ENCODE data around the gene FST. TPM values are rescaled to one million over a fixed set of nuclear protein-coding genes. Genes with fewer than 3 reads are reported as not detected.

Gene FST
- total and polyA plus RNA-seq, 8 donors = 0.60 to 3.7 (median 0.88) TPM

- peaks cover 0 to 67% of the 10 kb centered on the region in 2 donors for H3K27me3 ChIP-seq
- intact Hi-C loops (cut with DNase I) = loop anchor here in 1 of 2 donors (5.0 kb wide), 1 partner anchor 748 kb away; no protein-coding TSS in a partner anchor
- ATAC-seq (no peak), DNase-seq (no peak)
- peak overlapping the region; percentile 57 to 65 for H3K4me3 ChIP-seq
- no peaks in the 10 kb centered on the region for H3K9me3 ChIP-seq
- TF ChIP-seq CTCF (IDR thresholded peaks at IDR 0.05) = no peak
- H3K4me1 ChIP-seq = peaks cover 3 to 44% of the 10 kb centered on the region in 2 donors
- H3K36me3 ChIP-seq = no peaks in the 10 kb centered on the region
- peak overlapping the region; percentile 48 to 69 for H3K27ac ChIP-seq
Measured at GRCh38 chr5:53479045-53479589, 1.3 kb upstream of the FST start.

- DNase-seq = peak; percentile 42 to 82 (median 58)
- Histone ChIP-seq H3K27ac (peak overlapping the region; percentile 48 to 69), H3K9me3 (no peaks in the 10 kb centered on the region), H3K27me3 (peaks cover 0 to 69% of the 10 kb centered on the region in 2 donors), H3K4me1 (peaks cover 3 to 44% of the 10 kb centered on the region in 2 donors), H3K4me3 (peak overlapping the region; percentile 57 to 65), H3K36me3 (no peaks in the 10 kb centered on the region)
- peak; percentile 52 for ATAC-seq
- TF ChIP-seq CTCF (IDR thresholded peaks at IDR 0.05) = no peak
- intact Hi-C loops (cut with DNase I) = loop anchor here in 1 of 2 donors (5.0 kb wide), 1 partner anchor 747 kb away; no protein-coding TSS in a partner anchor
Measured at GRCh38 chr5:53479590-53480415, 626 bp upstream of the FST start.

GRCh38 chr5:53481159-53481886, 894 bp downstream of the FST start:
- H3K9me3 ChIP-seq = no peaks in the 10 kb centered on the region
- intact Hi-C loops (cut with DNase I) = no loop called here
- DNase-seq = peak in 2 of 4 donors; percentile 2 to 16
- peak overlapping the region in 1 of 2 donors; percentile 18 for H3K27ac ChIP-seq
- H3K4me3 ChIP-seq = peak overlapping the region; percentile 57 to 65
- no peak for TF ChIP-seq CTCF (IDR thresholded peaks at IDR 0.05)
- ATAC-seq = no peak
- H3K36me3 ChIP-seq = no peaks in the 10 kb centered on the region
- peaks cover 3 to 44% of the 10 kb centered on the region in 2 donors for H3K4me1 ChIP-seq
- peaks cover 0 to 69% of the 10 kb centered on the region in 2 donors for H3K27me3 ChIP-seq

- DNase-seq = peak; percentile 66 to 95 (median 80)
- intact Hi-C loops (cut with DNase I) = no loop called here
Measured at GRCh38 chr5:53481887-53482716, 1.7 kb downstream of the FST start.

More at GRCh38 chr5:53481887-53482716, 1.7 kb downstream of the FST start:
- TF ChIP-seq CTCF (IDR thresholded peaks at IDR 0.05) = peak; percentile 40 to 48
- Histone ChIP-seq H3K4me3 (peak overlapping the region; percentile 57 to 65), H3K4me1 (peaks cover 3 to 44% of the 10 kb centered on the region in 2 donors), H3K27ac (peak overlapping the region in 1 of 2 donors; percentile 18), H3K36me3 (no peaks in the 10 kb centered on the region), H3K27me3 (peaks cover 0 to 62% of the 10 kb centered on the region in 2 donors), H3K9me3 (no peaks in the 10 kb centered on the region)
- peak; percentile 79 for ATAC-seq

Measured in left lung (tissue), 10 donors.